Kidney epithelial cell (primary cell): ENCODE data around the gene TRIP12. TPM values are rescaled to one million over a fixed set of nuclear protein-coding genes. Genes with fewer than 3 reads are reported as not detected.

Experiments used
- DNase-seq: peaks from one replicate; pipeline ENCODE4 v3.0.0-alpha.2; 2010; ENCODE audit warnings: low read depth
- H3K27me3 ChIP-seq: 2 replicates; pipeline ENCODE4 v1.6.0; 2011; ENCODE audit warnings: low read length; ENCODE audit not compliant: control insufficient read depth, insufficient read depth
- H3K36me3 ChIP-seq: 2 replicates; pipeline ENCODE4 v1.5.1; 2011; ENCODE audit warnings: low read length; ENCODE audit not compliant: control insufficient read depth, insufficient read depth
- H3K4me3 ChIP-seq: 2 replicates; pipeline ENCODE4 v1.5.1; 2011; ENCODE audit warnings: low read depth, mild to moderate bottlenecking, control low read depth, low read length
- CTCF ChIP-seq: IDR thresholded peaks from 2 replicates; pipeline ENCODE4 v1.5.1; 2011; ENCODE audit warnings: mild to moderate bottlenecking, moderate library complexity, low read length, control low read depth, inconsistent platforms; ENCODE audit not compliant: insufficient read depth, poor library complexity, severe bottlenecking
- total RNA-seq: library from RNA; depleted of rRNA; stranded (reverse); fragments of >200 nt; gene quantifications from 2 replicates; pipeline ENCODE4 v1.2.3, GENCODE V29; 2015

TRIP12 gene
- total RNA-seq, 1 donor from 2014 or later = 109 TPM

- Histone ChIP-seq H3K36me3 (no peaks in the 10 kb centered on the region), H3K27me3 (no peaks in the 10 kb centered on the region), H3K4me3 (no peak overlapping the region)
- no peak for DNase-seq
- TF ChIP-seq CTCF = no peak
Measured at GRCh38 chr2:229832510-229832898, 89.3 kb downstream of the TRIP12 start.

- Histone ChIP-seq H3K27me3 (no peaks in the 10 kb centered on the region), H3K36me3 (no peaks in the 10 kb centered on the region), H3K4me3 (no peak overlapping the region)
- TF ChIP-seq CTCF = no peak
- DNase-seq = no peak
Measured at GRCh38 chr2:229831805-229832509, 89.9 kb downstream of the TRIP12 start.

- Histone ChIP-seq H3K36me3 (no peaks in the 10 kb centered on the region), H3K27me3 (no peaks in the 10 kb centered on the region), H3K4me3 (no peak overlapping the region)
- no peak for DNase-seq
- no peak for TF ChIP-seq CTCF
Measured at GRCh38 chr2:229825476-229825875, 96.3 kb downstream of the TRIP12 start.

DNA sequence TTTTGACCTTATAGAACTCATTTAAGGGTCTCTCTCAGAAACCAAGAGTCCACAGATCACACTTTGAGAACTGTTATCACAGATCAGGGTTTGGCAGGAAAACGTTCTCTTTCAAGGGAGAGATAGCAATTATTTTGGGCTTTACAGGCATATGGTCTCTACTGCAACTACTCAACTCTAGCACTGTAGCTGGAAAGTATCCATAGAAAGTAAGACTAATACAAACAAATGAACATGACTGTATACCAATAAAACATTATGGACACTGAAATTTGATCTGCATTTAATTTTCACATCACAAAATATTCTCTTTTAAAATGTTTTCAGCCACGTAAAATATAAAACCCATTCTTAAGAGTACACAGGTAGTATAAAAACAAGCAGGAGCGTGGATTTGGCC, 100.5 kb downstream of the TRIP12 start:
- H3K4me3 ChIP-seq = no peak overlapping the region
- H3K36me3 ChIP-seq = no peaks in the 10 kb centered on the region
- DNase-seq = no peak
- no peak for TF ChIP-seq CTCF
- no peaks in the 10 kb centered on the region for H3K27me3 ChIP-seq

DNA sequence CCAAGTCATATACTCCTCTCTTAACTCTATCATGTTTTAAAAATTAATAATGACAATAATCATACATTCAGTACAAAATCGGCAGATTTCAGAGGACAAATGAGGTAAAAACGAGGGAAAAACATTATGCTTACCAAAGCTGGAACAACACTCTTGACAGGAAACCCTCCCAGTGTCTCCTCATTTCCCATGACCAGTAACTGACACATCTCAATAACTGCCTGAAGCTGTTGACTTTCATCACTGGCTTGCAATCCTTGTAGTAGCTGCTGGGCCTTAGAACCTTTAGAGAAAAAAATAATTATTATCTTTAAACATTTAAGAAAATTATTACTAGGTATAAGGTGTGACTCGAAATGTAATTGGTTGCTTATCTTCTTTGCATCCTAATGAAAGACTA, 103.6 kb downstream of the TRIP12 start:
- Histone ChIP-seq H3K27me3 (no peaks in the 10 kb centered on the region), H3K36me3 (no peaks in the 10 kb centered on the region), H3K4me3 (no peak overlapping the region)
- no peak for DNase-seq
- no peak for TF ChIP-seq CTCF

GRCh38 chr2:229815858-229816257, 106.0 kb downstream of the TRIP12 start:
- TF ChIP-seq CTCF = no peak
- Histone ChIP-seq H3K4me3 (no peak overlapping the region), H3K36me3 (no peaks in the 10 kb centered on the region), H3K27me3 (no peaks in the 10 kb centered on the region)
- DNase-seq = peak; percentile 4
